WTC11 (cell line): ENCODE data around the gene DGKZ.

ENCODE experiments used
- ATF2 ChIP-seq: sonication (generic); formaldehyde crosslinking; IDR thresholded peaks from 2 replicates; pipeline ENCODE4 v1.8.1; 2022; ENCODE audit warnings: low read depth, missing genetic modification reagents, borderline replicate concordance
- ATF6 ChIP-seq: sonication (generic); formaldehyde crosslinking; IDR thresholded peaks from 2 replicates; pipeline ENCODE4 v1.8.1; 2023; ENCODE audit warnings: mild to moderate bottlenecking, missing genetic modification reagents
- CTCF ChIP-seq: fragments of 200-600 bp; IDR thresholded peaks from 2 replicates; pipeline ENCODE4 v1.8.0; 2022; ENCODE audit warnings: antibody characterized with exemption
- PREB ChIP-seq: sonication (generic); formaldehyde crosslinking; IDR thresholded peaks from 2 replicates; pipeline ENCODE4 v1.8.1; 2022; ENCODE audit warnings: mild to moderate bottlenecking, missing genetic modification reagents, moderate library complexity, borderline replicate concordance

- no peak for TF ChIP-seq ATF6 (CRISPR knock-in tag)
- TF ChIP-seq CTCF = no peak
- TF ChIP-seq PREB (CRISPR knock-in tag) = no peak
- TF ChIP-seq ATF2 (CRISPR knock-in tag) = no peak
Observed at GRCh38 chr11:46330563-46331281, 16.5 kb upstream of the DGKZ start.
